ENCODE data around the gene KLB. TPM values are rescaled to one million over a fixed set of nuclear protein-coding genes. Genes with fewer than 3 reads are reported as not detected.
A peak's percentile ranks its signal among the peaks of the same experiment; 100 is the strongest.
"Not testable (repeated sequence)": the region's sequence is repeated elsewhere in the genome, so short reads cannot be mapped to it uniquely, and the experiment has no call there.

Gene KLB
- polyA plus RNA-seq, 3 donors: 0.16 to 0.27 (median 0.18) TPM

DNA sequence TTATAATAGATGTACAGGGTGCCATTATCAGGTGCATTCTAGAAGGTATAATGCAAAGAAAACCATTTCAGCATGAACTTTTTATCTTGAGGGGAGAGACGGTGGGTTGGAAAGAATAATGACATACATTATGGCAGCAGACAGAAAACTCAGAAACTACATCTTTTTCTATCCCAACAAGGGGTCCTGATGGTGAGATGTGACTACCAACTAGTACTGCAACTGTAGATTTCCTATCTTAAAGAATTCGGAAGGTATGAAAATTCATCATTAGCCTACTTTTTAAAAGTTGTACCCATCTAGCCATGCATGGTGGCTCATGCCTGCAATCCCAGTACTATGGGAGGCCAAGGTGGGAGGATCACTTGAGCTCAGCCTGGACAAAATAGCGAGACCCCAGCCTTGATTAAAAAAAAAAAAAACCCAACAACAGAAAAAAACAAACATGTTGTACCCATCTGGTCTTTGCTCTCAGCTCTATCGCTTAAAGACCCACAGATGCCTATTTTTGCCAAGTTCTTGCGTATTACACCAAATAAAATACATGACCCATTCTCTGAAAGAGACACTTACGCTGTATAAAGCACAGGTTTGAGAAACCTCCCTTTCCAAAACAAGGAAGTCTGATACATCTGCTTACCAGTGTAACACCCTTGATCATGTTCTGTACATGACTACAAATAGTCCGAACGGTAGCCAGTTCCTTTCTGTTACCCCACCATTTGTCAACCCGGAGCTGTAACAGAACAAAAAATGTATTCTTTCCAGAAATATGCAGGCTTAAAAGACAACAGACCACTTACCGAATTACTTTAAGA, 50.4 kb downstream of the KLB start:
- DNase-seq: no peak

GRCh38 chr4:39458161-39458504, 51.4 kb downstream of the KLB start:
- DNase-seq: not testable (repeated sequence)

GRCh38 chr4:39458505-39459300, 52.0 kb downstream of the KLB start, which contains the start of the genes LIAS and RPL9:
LIAS (plus strand) TSS chr4:39459056; CDS start chr4:39459118, 62 bp downstream.
RPL9 (minus strand) TSS chr4:39458922; CDS start chr4:39458439, 483 bp downstream.
- DNase-seq: peak; percentile 98

GRCh38 chr4:39464886-39465501, 58.3 kb downstream of the KLB start:
- DNase-seq: no peak

- DNase-seq: no peak
Measured at GRCh38 chr4:39466747-39467146, 60.0 kb downstream of the KLB start.

DNA sequence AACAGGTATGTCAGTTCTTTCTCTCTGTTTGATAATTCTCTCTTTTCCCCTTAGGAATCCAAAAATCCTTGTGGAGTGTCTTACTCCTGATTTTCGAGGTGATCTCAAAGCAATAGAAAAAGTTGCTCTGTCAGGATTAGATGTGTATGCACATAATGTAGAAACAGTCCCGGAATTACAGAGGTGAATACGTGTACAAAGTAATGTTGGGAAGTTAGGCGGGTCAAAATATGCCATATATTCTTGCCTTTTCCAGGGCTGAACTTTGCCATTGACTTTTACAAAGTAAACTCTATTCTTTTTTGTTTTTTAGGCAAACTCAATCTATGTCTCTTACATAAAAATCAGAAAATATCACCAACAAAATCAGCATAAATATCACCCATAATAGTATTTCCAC, 60.7 kb downstream of the KLB start:
- no peak for DNase-seq

DNA sequence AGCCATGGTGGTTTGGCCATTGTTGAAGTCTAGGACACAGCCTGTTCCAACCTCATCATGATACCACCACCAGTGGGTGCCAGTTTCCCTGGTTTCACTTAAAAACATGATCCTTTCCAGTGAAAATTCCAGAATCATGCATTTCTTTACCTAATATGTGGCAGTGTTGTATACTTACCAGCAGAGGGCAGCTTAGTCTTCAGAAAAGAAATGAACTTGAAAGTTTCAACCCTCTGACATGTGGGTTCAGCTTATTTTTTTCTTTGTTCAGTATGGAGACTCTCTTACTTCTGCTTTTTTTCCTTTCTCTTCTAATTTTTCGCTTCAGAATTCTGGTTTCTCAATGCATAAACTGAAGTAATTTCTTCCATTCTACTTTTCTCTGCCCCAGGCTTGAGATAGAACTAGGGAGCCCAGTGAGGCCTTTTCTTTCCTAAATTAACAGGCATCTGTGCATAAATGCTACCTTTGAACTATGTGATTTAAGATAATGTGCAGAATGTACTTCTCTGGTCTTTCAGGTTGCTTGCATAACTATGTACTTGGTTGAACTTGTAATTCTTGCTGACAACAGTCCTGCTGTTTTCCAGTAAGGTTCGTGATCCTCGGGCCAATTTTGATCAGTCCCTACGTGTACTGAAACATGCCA, 62.8 kb downstream of the KLB start:
- peak; percentile 82 for DNase-seq

DNA sequence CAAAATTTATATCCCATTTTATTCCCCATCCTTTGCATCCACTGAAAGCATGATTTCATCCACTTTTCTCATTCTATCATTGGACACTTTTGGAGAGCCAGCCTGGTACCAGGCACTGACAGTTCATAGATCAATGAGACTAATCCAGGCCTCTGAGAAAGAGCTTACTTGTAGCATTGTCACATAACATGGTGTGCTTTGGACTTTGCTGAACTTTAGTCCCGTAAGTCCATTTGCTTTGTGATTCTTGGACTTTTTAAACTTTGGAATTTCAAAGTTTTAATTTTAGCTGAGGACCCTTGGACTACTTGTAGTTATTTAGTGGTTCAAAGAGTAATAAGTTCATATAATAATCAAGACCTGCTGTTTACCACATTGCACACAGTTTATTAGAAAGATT, 63.7 kb downstream of the KLB start:
- DNase-seq: no peak

- no peak for DNase-seq
Measured at GRCh38 chr4:39472396-39472795, 65.7 kb downstream of the KLB start.

- no peak for DNase-seq
Measured at GRCh38 chr4:39476187-39476895, 69.6 kb downstream of the KLB start.

GRCh38 chr4:39480251-39480650, 73.5 kb downstream of the KLB start:
- DNase-seq: no peak

GRCh38 chr4:39480902-39481695, 74.4 kb downstream of the KLB start:
- no peak for DNase-seq

- DNase-seq: no peak
Measured at GRCh38 chr4:39484582-39485272, 78.0 kb downstream of the KLB start.

DNA sequence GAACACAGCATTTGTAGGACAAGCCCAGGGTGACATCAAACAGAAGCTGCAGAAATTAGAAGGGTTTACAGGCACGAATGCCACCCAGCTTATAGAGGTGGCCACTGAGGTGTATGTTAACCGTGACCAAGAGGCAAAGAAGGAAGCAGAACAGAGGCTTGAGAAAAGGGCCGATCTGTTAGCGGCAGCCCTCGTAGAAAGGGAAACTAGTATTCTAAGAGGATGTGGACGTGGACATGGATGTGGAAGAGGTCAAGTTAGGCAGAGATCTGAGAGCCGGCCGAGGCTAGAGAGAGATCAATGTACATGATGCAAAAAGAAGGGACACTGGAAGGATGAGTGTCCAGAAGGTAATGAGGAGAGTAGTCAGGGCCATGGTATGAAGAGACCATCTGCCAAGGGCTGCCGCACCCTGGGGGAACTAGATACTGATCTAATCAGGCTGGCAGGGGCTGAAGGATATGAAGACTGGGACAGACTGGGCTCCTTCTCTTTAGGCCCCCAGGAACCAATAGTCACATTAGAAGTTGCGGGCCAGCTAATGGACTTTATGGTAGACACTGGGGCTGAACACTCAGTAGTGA, 79.6 kb downstream of the KLB start:
- no peak for DNase-seq

- DNase-seq: no peak
Measured at GRCh38 chr4:39490322-39490721, 83.6 kb downstream of the KLB start.

DNA sequence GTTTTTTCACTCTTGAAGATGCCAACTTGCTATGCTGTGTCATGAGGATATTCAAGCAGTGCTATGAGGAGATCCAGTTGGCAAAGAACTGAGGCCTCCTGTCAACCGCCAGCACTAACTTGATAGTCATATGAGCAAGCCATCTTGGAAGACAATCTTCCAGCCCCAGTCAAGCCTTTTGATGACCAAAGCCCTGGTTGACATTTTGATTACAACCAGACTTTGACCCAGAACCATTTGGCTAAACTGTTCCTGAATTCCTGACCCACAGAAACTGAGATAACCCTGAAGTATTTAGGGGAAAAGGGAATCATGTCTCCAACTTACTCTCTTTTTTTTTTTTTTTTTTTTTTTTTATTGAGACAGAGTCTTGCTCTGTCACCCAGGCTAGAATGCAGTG, 87.6 kb downstream of the KLB start:
- no peak for DNase-seq

- no peak for DNase-seq
Measured at GRCh38 chr4:39495446-39496213, 88.9 kb downstream of the KLB start.

DNA sequence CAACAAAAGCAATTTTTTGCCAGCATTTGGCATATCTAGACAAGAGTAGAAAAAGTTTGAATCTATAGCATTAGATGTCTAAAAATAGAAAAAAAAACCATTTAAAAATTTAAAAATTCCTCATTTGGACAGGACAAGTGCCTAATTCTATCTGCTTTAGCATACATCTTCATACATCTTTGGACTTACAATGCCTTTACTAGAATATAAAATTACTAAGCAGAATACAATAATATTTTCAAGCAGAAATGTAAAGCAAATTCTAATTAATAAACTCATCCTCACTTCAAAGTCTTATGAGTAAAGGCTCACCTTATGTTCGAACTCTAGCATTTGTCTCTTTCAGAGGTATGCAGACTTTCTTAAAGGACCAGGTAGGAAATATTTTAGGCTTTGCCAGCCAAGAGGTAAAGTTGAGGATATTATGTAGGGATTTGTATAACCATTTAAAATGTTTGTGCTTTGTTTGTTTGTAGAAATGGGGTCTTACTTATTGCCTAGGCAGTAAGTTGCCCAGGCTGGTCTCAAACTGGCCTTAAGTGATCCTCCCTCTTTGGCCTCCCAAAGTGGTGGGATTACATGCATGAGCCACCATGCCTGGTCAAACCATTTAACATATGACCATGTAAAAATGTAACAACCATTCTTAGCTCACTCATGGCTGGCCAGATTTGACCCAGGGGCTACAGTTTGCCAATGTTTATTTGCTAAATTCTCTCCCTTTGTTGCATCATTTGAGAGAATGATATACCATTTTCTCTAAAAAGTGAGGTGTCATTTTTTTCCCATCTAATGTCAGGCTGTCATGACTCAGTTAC, 91.4 kb downstream of the KLB start:
- no peak for DNase-seq
